GM18498 (cell line): ENCODE results near the gene DEPDC7.

ENCODE experiments used
- ATAC-seq: cut with Tn5 transposase; IDR thresholded peaks from one replicate; pipeline ENCODE4 v1.9.1; 2021; ENCODE audit warnings: mild to moderate bottlenecking, moderate library complexity; ENCODE audit not compliant: unreplicated experiment

DEPDC7 gene

DNA sequence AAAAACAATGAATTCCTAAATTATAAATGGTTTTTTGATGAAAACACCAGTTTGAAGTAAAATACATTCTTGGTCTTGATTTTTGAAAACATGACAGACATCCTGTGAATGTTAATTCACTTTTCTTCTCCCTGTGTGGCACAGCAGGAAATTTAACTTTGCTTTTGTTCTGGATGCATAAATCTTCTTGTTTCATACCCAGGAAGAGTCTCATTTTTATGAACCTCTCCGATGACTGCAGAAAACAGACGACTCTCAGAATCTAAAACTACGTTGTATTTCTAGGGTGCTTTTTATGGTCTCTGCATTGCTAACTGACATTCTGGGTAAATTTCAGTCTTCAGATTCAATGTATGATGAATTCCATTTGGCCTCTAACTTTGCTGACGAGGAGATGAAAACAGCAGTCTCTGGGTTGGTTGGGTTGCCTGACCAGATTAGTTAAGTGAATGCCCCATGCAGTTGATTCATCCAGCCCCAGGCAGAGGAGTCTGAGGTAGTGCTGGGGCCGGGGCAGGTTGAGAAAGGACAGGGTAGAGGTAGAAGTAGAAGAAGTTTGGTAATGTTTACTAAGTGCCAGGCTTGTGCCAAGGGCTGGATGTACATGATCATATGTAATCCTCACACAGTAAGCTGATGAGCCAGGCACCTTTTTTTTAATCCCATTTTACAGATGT is 43.8 kb downstream of the DEPDC7 start:
- ATAC-seq, result no peak

DNA sequence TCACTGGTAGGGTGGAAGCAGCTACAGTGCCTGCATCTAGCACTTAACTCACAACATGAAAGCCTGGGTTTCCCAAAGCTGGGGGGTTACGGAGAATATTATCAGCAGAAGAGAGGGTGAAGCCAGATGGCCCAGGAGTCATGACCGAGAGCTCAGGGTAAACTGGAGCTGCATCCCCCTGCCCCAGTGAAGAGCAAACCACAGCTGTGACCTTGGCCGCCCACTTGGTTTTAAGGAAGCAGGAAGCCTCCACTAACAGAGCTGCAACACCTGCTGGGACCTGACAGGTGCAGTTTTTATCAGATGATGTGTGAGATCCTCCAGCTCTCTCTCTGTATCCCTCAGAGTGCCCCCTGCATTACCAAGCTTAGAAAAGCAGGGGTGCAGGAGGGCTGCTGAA is 44.6 kb downstream of the DEPDC7 start:
- ATAC-seq, result no peak

DNA sequence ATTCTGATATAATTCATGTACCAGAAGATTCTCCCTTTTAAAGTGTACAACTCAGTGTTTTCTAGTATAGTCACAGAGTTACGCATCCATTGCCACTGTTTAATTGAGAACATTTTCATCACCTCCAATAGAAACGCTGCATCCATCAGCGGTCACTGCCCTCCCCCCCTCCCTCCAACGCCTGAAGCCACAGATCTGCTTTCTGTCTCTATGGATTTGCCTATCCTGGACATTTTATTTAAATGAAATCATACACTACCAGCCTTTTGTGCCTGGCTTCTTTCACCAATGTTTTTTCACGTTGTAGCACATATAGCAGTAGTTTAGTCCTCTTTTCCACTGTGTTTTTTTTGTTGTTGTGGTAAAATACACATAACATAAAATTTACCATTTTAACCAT is 46.5 kb downstream of the DEPDC7 start:
- no peak for ATAC-seq

DNA sequence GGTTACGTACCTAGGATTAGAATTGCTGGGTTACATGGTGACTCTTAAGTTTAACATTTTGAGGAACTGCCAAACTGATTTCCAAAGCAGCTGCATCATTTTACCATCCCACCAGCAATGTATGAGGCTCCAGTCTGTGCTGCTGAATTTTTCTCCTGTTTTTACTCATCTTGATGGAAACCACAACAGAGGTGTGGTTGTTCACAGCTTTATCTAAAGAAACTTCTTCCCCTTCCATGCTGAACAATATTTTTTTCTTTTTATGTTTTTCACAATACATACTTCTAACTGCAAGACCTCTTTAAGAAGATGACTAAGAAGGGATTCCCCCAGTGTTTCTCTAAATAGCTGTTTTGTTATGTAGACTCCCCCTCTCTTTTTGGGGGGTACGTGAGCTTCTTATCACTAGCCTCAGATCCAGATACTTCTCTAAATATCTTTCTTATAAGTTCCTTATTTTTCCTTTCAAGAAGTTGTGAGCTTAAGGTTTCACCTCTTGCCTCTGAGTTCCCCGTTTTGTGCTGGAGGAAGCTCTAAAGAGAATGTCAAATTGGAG is 47.7 kb downstream of the DEPDC7 start:
- ATAC-seq, result peak; percentile 45

DNA sequence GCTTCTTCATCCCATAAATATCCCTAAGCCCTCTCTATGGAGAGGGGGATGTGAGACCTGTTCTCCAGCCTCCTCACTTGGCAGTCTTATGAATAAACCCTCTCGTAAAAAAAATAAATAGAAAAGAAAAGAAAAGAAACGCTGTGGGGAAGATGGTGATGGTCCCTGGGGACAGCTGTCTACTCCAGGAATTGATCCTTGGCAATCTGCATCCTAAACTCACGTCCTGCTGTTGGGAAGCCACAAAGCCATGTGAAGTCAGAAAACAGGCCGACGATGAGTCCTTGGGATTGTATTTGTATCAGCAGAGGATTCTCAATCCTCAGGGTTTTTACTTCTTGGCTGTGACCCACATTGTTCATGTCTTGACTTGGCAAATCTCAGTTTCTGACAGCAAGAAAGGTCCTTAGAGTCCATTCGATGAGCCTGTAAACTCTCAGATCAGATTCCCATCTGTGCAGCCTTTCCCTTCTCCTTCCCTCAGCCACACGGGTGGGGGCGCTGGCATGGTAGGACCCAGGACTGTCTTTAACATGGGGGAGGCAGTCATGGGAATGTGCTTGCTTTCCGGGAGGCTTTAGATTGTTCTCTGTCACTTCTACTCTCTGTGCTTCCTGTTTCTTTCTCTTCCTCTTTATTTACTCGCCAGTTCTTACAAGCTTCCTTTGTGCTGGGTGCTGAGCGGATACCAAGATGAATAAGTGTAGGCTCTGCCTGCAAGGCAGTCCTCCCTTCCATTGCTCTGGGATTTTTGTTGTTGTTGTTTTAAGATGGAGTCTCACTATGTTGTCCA is 48.6 kb downstream of the DEPDC7 start:
- ATAC-seq, result no peak

DNA sequence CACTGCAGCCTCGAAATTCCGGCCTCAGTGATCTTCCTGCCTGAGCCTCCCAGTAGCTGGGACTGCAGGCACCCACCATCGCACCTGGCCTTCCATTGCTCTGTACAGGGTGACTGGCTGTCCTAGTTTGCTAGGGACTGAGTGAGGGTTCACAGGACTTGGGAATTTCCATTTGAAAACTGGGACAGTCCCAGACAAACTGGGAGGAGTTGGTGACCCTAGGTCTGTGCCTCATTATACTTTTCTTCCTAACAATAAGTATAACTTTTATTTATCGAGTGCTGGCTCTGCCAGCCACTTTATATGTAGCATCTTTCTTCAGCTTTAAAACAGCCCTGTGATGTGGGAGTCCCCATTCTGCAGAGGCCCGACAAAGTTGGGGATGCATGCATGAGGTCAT is 49.2 kb downstream of the DEPDC7 start:
- ATAC-seq, result no peak

DNA sequence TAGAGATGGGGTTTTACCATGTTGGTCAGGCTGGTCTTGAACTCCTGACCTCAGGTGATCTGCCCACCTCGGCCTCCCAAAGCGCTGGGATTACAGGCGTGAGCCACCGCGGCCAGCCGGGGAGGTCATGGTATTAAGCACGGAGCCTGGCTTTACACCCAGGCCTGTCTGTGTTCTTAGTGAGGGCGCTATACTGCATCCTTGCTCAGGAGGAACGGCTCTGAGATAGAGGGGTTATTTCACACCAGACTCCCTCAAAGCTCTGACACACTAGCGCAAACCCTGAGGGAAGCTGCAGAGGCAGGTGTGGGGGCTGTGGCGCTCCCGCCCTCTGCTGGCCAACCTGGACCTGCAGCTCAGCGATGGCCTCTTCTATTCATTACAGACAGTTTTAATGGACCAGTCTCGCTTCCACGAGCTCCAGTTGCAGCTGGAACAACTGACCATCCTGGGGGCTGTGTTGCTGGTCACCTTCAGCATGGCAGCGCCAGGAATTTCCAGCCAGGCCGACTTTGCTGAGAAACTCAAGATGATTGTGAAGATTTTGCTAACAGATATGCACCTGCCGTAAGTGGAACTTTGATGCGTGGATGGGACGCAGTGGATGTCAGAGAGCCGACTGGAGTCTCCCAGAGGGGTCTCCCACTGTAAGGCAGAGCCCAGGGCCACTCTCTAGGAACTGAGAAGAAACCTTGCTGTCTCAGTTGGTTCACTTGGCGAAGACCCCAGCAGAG is 49.9 kb downstream of the DEPDC7 start:
- no peak for ATAC-seq

DNA sequence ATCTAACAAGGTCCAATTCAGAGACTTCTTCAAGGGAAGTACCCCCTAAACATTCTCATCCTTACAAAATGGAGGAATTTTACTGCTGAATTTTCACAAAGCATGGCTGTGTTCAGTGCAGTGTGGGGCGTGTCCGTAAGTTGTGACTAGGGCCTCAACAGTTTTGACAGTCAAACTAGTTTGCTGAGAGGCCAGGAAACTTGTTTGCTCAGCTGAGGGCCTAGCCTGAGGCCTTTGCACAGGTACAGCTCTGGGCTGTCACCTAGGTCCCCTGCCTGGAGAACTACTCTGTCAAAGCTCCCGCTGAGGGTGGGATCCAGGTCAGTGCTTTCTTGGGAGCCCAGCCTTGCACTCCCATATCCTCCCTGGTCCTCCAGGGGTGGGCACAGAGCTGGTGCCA is 51.6 kb downstream of the DEPDC7 start:
- no peak for ATAC-seq

DNA sequence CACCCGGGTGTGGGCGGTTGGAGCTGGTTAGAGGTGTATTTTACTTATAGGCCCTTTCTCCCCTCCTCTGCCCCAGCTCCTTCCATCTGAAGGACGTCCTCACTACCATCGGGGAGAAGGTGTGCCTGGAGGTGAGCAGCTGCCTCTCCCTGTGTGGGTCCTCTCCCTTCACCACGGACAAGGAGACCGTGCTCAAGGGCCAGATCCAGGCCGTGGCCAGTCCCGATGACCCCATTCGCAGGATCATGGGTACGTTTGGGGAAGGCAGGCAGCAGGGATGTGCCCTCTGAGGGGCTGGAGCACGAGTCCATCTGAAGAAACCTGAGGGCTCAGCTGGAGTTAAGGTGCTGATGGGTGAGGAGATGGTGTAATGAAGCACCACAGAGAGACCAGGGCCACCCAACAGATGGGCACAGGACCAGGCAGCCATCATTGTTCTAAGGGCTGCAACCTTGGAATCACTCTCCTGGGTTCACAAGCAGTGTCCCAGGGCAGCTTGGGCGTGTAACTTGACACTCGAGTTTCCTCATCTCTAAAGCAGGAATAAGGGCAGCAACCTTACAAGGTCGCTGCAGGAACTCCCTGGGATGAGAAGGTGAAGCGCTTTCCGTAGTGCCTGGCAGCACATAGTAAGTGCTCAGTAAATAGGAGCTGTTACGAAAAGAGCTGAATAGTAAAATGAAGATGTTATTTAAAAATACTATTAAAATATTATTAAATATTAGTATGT is 53.1 kb downstream of the DEPDC7 start:
- ATAC-seq, result no peak

DNA sequence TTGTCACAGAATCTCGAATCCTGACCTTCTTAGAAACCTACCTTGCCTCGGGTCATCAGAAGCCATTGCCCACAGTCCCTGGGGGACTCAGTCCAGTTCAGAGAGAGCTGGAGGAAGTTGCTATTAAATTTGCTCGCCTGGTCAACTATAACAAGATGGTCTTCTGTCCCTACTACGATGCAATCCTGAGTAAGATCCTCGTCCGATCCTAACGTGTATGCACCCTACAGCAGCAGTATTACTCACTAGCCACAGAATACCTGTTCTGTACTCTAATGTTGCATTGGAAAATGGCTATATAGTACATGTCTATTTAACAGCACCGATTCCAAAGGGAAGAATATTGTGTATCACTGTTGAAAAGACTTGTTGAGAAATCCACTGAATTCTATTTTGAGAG is 56.8 kb downstream of the DEPDC7 start:
- no peak for ATAC-seq
